Limb (tissue), 2 donors: ENCODE results near the gene CCL24.
A peak's percentile ranks its signal among the peaks of the same experiment; 100 is the strongest.
"Not testable (repeated sequence)": the region's sequence is repeated elsewhere in the genome, so short reads cannot be mapped to it uniquely, and the experiment has no call there.

ENCODE experiments used
- DNase-seq, 2 donors: peaks; one replicate each; pipeline ENCODE4 v3.0.0-alpha.2; 2016; ENCODE audit errors: extremely low spot score in 2 of 2

Gene CCL24

DNA sequence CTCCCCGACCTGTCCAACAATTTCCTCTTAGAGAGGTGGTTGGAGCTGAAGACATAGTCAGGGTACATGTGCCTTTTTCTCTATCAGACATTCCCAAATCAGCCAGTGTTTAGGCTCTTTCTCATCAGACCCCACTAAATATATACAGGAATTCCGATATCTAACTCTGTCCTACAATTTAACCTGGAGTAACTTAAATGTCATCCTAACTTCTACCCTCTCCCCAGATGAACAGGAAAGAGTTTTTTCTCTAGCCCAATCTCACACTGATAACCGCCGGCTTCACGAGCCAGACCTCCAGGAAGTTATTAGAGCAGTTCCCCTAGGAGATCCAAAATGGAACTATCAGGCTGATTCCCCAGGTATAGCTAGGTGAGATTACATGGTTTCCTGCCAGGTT lies 30.5 kb downstream of the CCL24 start:
- DNase-seq, result not testable (repeated sequence)

DNA sequence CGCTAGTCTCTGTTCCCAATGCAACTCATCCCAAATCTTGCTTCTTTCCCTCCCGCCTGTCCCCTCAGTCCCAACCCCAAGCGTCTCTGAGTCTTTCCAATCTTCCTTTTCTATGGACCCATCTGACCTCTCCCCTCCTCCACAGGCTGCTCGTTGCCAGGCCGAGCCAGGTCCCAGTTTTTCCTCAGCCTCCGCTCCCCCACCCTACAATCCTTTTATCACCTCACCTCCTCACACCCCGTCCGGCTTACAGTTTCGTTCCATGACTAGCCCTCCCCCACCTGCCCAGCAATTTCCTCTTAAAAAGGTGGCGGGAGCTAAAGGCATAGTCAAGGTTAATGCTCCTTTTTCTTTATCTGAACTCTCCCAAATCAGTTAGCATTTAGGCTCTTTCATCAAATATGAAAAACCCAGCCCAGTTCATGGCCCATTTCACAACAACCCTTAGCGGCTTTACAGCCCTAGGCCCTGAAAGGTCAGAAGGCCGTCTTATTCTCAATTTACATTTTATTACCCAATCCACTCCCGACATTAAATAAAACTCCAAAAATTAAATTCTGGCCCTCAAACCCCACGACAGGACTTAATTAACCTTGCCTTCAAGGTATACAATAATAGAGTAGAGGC lies 32.8 kb downstream of the CCL24 start:
- DNase-seq, result not testable (repeated sequence)

DNA sequence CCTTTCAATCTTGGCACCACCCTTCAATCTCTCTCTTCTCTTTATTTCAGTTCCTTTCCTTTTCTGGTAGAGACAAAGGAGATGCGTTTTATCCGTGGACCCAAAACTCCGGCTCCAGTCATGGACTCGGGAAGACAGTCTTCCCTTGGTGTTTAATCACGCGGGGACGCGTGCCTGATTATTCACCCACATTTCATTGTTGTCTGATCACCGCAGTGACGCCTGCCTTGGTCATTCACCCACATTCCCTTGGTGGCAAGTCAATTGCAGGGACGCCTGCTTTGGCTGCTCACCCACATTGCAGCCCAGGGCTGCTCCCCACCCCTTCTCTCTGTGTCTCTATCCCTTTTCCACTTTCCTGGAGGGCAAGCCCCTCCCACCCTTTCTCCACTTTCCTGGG lies 34.1 kb downstream of the CCL24 start:
- not testable (repeated sequence) for DNase-seq

DNA sequence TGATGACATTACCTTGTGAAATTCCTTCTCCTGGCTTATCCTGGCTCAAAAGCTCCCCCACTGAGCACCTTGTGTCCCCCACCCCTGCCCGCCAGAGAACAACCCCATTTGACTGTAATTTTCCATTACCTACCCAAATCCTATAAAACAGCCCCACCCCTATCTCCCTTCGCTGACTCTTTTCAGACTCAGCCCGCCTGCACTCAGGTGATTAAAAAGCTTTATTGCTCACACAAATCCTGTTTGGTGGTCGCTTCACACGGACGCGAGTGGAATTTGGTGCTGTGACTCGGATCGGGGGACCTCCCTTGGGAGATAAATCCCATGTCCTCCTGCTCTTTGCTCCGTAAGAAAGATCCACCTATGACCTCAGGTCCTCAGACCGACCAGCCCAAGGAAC lies 34.6 kb downstream of the CCL24 start:
- not testable (repeated sequence) for DNase-seq

DNA sequence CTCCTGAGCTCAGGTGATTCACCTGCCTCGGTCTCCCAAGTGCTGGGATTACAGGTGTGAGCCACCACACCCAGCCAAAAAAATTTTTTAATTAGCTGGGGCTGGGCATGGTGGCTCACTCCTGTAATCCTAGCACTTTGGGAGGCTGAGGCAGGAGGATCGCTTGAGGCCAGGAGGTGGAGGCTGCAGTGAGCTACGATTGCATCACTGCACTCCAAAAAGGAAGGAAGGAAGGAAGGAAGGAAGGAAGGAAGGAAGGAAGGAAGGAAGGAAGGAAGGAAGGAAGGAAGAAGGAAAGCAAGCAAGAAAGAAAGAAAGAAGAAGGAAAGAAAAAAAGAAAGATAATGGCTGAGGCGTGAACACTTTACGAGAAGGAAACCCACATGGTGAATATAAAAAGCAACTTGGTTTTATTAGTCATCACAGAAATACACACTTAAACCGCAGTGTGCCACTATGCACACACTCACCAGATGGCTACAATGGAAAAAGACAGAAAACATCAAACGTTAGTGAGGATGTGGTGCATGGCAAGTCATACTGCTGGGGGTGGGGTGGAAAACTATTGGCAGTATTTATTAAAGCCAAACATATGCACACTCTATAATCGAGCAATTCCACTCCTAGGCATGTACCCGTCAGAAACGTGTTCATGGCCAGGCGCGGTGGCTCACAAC lies 37.2 kb downstream of the CCL24 start:
- DNase-seq, result no peak

DNA sequence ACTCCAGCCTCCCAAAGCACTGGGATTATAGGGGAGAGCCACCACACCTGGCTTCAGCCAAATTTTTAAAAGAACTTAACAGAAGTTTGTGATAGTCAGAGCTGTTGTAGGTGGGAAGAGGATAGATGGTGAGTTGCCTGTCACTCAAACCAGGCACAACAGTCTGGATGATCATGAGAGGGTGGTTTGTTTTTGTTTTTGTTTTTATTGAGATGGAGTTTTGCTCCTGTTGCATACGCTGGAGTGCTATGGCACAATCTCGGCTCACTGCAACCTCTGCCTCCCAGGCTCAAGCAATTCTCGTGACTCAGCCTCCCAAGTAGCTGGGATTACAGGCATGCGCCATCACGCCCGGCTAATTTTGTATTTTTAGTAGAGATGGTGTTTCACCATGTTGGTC lies 39.6 kb downstream of the CCL24 start:
- not testable (repeated sequence) for DNase-seq

DNA sequence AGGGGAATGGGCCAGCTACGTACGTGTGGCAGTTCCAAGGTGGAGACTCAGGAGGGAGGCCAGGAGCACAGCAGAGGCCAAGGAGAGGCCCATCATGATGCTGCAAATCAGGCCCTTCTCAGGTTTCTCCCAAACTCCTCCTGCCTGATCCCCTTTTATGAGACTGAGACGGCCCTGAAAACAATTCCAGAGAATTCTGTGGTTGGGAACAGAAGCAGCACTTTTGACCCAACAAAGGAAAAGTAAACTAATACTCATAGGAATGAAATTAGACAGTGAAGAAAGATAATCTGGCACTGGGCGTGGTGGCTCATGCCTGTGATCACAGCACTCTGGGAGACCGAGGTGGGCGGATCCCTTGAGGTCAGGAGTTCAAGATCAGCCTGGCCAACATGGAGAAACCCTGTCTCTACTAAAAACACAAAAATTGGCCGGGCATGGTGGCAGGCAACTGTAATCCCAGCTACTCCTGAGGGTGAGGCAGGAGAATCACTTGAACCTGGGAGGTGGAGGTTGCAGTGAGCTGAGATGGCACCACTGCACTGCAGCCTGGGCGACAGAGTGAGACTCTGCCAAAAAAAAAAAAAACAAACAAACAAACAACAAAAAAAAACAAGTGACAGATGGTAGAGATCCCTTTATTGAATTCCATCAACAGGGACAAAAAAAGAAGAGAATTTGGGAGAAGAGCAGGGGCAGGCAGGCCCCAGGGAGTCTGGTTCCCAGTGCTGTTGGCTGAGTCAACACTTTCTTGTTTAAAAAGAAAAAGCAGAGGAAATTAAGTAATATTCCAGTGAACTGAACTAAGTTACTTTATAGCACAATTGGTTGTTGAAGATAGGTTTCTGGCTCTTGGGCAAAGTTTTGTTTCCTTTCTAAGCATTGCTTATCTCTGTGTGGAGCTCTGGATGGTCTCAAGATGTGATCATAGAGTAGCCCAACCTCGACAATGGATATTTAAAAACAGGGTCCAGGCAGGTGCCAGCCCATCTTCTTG lies 41.2 kb downstream of the CCL24 start, which contains the start of gene CCL26:
TSS of gene CCL26 (minus strand) at position 131 of the 997 bp plus-strand sequence. CDS start at position 96, 35 bp downstream.
- no peak for DNase-seq

DNA sequence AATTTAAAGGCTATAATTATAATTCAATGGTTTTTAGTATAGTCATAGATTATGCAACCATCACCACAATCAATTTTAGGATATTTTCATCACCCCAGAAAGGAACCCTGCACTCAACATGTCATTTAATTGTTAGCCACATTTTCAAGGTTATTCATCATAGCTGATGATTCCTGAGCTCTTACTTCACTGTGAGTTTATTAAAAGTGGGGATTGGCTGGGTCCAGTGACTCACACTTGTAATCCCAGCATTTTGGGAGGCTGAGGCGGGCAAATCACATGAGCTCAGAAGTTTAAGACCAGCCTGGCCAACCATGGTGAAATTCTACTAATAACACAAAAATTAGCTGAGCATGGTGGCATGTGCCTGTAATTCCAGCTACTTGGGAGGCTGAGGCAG lies 42.4 kb downstream of the CCL24 start:
- DNase-seq, result no peak

DNA sequence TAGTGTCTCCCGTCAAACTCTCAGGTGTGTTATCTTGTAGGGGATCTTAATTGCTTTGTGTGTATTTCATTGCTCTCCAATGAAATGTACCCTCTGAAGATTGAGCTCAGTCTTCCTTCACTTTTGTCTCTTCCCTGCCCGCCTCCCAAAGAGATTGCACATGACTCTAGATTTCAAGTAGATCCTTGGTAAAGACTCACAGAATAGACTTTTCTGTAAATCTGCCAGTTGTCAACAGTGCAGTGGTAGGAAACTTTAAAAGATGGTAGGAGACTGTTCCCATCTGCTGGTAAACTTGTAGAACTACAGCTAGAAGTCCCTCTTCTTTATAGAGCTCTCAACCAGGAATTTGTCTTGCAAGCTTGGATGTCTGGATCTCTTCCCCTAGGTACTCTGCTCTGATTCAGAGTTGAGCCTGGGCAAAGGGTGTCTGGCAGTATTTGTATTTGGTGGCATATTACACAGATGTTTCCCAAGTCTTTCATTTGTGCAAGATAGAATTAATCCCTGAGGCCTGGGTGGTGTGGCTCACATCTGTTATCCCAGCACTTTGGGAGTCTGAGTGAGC lies 51.2 kb downstream of the CCL24 start:
- peak in 1 of 2 donors; percentile 89 for DNase-seq

DNA sequence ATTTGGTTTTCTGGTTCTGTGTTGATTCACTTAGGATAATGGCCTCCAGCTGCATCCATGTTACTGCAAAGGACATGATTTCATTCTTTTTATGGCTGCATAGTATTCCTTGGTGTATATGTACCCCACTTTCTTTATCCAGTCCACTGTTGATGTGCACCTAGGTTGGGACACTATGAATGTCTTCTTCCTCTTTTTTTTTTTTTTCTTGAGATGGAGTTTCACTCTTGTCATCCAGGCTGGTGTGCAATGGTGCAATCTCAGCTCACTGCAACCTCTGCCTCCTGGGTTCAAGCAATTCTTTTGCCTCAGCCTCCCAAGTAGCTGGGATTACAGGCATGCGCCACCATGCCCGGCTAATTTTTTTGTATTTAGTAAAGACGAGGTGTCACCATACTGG lies 51.8 kb downstream of the CCL24 start:
- DNase-seq, result not testable (repeated sequence)
